DMS79 treated with DMSO at 0.1 percent for 48 hours (cell line): ENCODE results near the gene PIK3R3.
"Not testable (repeated sequence)": the region's sequence is repeated elsewhere in the genome, so short reads cannot be mapped to it uniquely, and the experiment has no call there.

ENCODE experiments used
- DNase-seq: peaks from one replicate; lab custom pipeline; 2025; lab: John Stamatoyannopoulos, UW

The PIK3R3 gene

GRCh38 chr1:46102769-46103476, 29.5 kb downstream of the PIK3R3 start:
- no peak for DNase-seq

- no peak for DNase-seq
Measured at GRCh38 chr1:46099215-46099614, 33.2 kb downstream of the PIK3R3 start.

- no peak for DNase-seq
Measured at GRCh38 chr1:46098027-46098712, 34.3 kb downstream of the PIK3R3 start.

- DNase-seq = no peak
Measured at GRCh38 chr1:46097149-46097472, 35.3 kb downstream of the PIK3R3 start.

- no peak for DNase-seq
Measured at GRCh38 chr1:46096269-46097148, 35.9 kb downstream of the PIK3R3 start.

GRCh38 chr1:46095110-46095509, 37.3 kb downstream of the PIK3R3 start:
- not testable (repeated sequence) for DNase-seq

- no peak for DNase-seq
Measured at GRCh38 chr1:46094471-46095005, 37.9 kb downstream of the PIK3R3 start.

GRCh38 chr1:46093832-46094231, 38.6 kb downstream of the PIK3R3 start:
- DNase-seq = not testable (repeated sequence)

- DNase-seq = no peak
Measured at GRCh38 chr1:46087891-46088290, 44.5 kb downstream of the PIK3R3 start.

GRCh38 chr1:46086576-46086975, 45.9 kb downstream of the PIK3R3 start:
- no peak for DNase-seq

- no peak for DNase-seq
Measured at GRCh38 chr1:46084553-46085451, 47.6 kb downstream of the PIK3R3 start.

- DNase-seq = no peak
Measured at GRCh38 chr1:46083579-46083978, 48.9 kb downstream of the PIK3R3 start.

- DNase-seq = no peak
Measured at GRCh38 chr1:46081619-46082018, 50.8 kb downstream of the PIK3R3 start.

- no peak for DNase-seq
Measured at GRCh38 chr1:46081206-46081605, 51.2 kb downstream of the PIK3R3 start.

- no peak for DNase-seq
Measured at GRCh38 chr1:46080257-46080656, 52.2 kb downstream of the PIK3R3 start.

GRCh38 chr1:46077644-46078043, 54.8 kb downstream of the PIK3R3 start:
- DNase-seq = peak; percentile 43

- DNase-seq = no peak
Measured at GRCh38 chr1:46076343-46076742, 56.1 kb downstream of the PIK3R3 start.

- DNase-seq = no peak
Measured at GRCh38 chr1:46072975-46073374, 59.5 kb downstream of the PIK3R3 start.

- no peak for DNase-seq
Measured at GRCh38 chr1:46070164-46070814, 62.1 kb downstream of the PIK3R3 start.

- no peak for DNase-seq
Measured at GRCh38 chr1:46068525-46068924, 63.9 kb downstream of the PIK3R3 start.

GRCh38 chr1:46067652-46068051, 64.8 kb downstream of the PIK3R3 start:
- peak; percentile 26 for DNase-seq
